ENCODE measurements around the gene CEP89. TPM values are rescaled to one million over a fixed set of nuclear protein-coding genes. Genes with fewer than 3 reads are reported as not detected.
"Not testable (repeated sequence)": the region's sequence is repeated elsewhere in the genome, so short reads cannot be mapped to it uniquely, and the experiment has no call there.

Gene CEP89
- total and polyA plus RNA-seq, 2 of the 4 experiments (the other 2 are of a cell fraction), result 7.2 to 17.4 TPM

DNA sequence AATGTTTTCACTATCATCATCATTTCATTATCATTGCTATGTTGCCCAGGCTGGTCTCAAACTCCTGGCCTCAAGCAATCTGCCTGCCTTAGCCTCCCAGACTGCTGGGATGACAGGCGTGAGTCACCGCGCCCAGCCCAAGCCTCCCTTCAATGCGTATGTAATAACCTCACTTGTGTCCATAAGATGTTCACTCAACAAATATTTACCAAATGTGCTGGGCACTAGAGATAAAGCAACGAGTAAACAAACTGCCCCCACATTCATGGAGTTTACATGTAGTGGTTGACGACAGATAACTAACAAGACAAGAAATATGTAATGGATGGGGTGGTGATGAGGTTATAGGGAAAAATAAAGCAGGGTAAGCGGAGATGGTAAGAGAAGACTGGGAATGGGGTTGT, 25.3 kb upstream of the CEP89 start:
- H3K27ac ChIP-seq (ENCODE audit: insufficient read depth, low read length); H3K4me1 ChIP-seq (ENCODE audit: control insufficient read depth, insufficient read depth, low read length); H2BK120ac ChIP-seq (ENCODE audit: low read depth, low read length); H2BK15ac ChIP-seq (ENCODE audit: low read depth, low read length); H2AFZ ChIP-seq (replicated peaks; ENCODE audit: low read length, poor library complexity); H4K5ac ChIP-seq (ENCODE audit: low read depth, low read length); H3K4ac ChIP-seq (ENCODE audit: low read depth, low read length); H4K91ac ChIP-seq (ENCODE audit: insufficient read depth, low read depth, low read length); H3K18ac ChIP-seq (ENCODE audit: low read depth, low read length); dilution Hi-C loops (cut with HindIII; ENCODE audit: low sequenced_read_pairs, unreplicated experiment); in situ Hi-C loops (cut with MboI; ENCODE audit: low sequenced_read_pairs); H3K4me3 ChIP-seq (ENCODE audit: insufficient read depth, low read depth, low read length); H2AK9ac ChIP-seq (replicated peaks; ENCODE audit: low read depth, low read length, poor library complexity); intact Hi-C loops (cut with micrococcal nuclease); H3K27me3 ChIP-seq (ENCODE audit: control insufficient read depth, insufficient read depth, low read length); H4K8ac ChIP-seq (ENCODE audit: low read depth in 2 of 2, low read length in 2 of 2); H3K14ac ChIP-seq (replicated peaks; ENCODE audit: low read depth, low read length); H3K9me1 ChIP-seq (ENCODE audit: insufficient read depth, low read length); H2AK5ac ChIP-seq (ENCODE audit: low read depth, low read length); BruUV-seq (replicated peaks); H3K23ac ChIP-seq (ENCODE audit: low read depth, low read length); H2BK20ac ChIP-seq (ENCODE audit: low read depth, low read length); H3K9me3 ChIP-seq (ENCODE audit: control insufficient read depth, insufficient read depth, low read length); H4K20me1 ChIP-seq (ENCODE audit: insufficient read depth, low read length); H3K36me3 ChIP-seq (ENCODE audit: control insufficient read depth, insufficient read depth, low read length); H3K56ac ChIP-seq (ENCODE audit: extremely low read depth, insufficient read depth, low read length); H2BK5ac ChIP-seq (ENCODE audit: low read depth, low read length, poor library complexity, severe bottlenecking); POLR2A ChIA-PET (ENCODE audit: unreplicated experiment); H3K9ac ChIP-seq (ENCODE audit: low read depth, low read length); H3K4me2 ChIP-seq (ENCODE audit: low read depth, low read length); H3K79me1 ChIP-seq (ENCODE audit: low read depth in 1 of 2, low read length in 2 of 2): not testable (repeated sequence)
- ATAC-seq (ENCODE audit: low read depth), result peak; percentile 75
- CTCF ChIA-PET, result interaction anchor here (1.4 kb wide), 1 partner anchor 21 kb away, joined by 4 read pairs; no protein-coding TSS in a partner anchor
- no CpG with 5 or more reads among the region's 7 CpGs for WGBS, 2 experiments (ENCODE audit: extremely low coverage in 2 of 2, insufficient read length in 1 of 2)
- DNase-seq, result peak; percentile 31

GRCh38 chr19:32995966-32996365, 24.2 kb upstream of the CEP89 start:
- H3K36me3 ChIP-seq (ENCODE audit: control insufficient read depth, insufficient read depth, low read length); intact Hi-C loops (cut with micrococcal nuclease); in situ Hi-C loops (cut with MboI; ENCODE audit: low sequenced_read_pairs); DNase-seq; H2BK120ac ChIP-seq (ENCODE audit: low read depth, low read length); H3K18ac ChIP-seq (ENCODE audit: low read depth, low read length); H3K4me2 ChIP-seq (ENCODE audit: low read depth, low read length); H3K56ac ChIP-seq (ENCODE audit: extremely low read depth, insufficient read depth, low read length); H2AK9ac ChIP-seq (replicated peaks; ENCODE audit: low read depth, low read length, poor library complexity); BruUV-seq (replicated peaks); H3K23ac ChIP-seq (ENCODE audit: low read depth, low read length); H3K9me3 ChIP-seq (ENCODE audit: control insufficient read depth, insufficient read depth, low read length); H3K79me1 ChIP-seq (ENCODE audit: low read depth in 1 of 2, low read length in 2 of 2); H2BK5ac ChIP-seq (ENCODE audit: low read depth, low read length, poor library complexity, severe bottlenecking); H3K9ac ChIP-seq (ENCODE audit: low read depth, low read length); H3K9me1 ChIP-seq (ENCODE audit: insufficient read depth, low read length); H4K20me1 ChIP-seq (ENCODE audit: insufficient read depth, low read length); H4K91ac ChIP-seq (ENCODE audit: insufficient read depth, low read depth, low read length); dilution Hi-C loops (cut with HindIII; ENCODE audit: low sequenced_read_pairs, unreplicated experiment); H2BK20ac ChIP-seq (ENCODE audit: low read depth, low read length); POLR2A ChIA-PET (ENCODE audit: unreplicated experiment); H4K8ac ChIP-seq (ENCODE audit: low read depth in 2 of 2, low read length in 2 of 2); H3K4me3 ChIP-seq (ENCODE audit: insufficient read depth, low read depth, low read length); CTCF ChIA-PET; ATAC-seq (ENCODE audit: low read depth); H3K4ac ChIP-seq (ENCODE audit: low read depth, low read length); H4K5ac ChIP-seq (ENCODE audit: low read depth, low read length); H2BK15ac ChIP-seq (ENCODE audit: low read depth, low read length); H3K4me1 ChIP-seq (ENCODE audit: control insufficient read depth, insufficient read depth, low read length); H3K14ac ChIP-seq (replicated peaks; ENCODE audit: low read depth, low read length); H2AK5ac ChIP-seq (ENCODE audit: low read depth, low read length); H3K27me3 ChIP-seq (ENCODE audit: control insufficient read depth, insufficient read depth, low read length); H3K27ac ChIP-seq (ENCODE audit: insufficient read depth, low read length); H2AFZ ChIP-seq (replicated peaks; ENCODE audit: low read length, poor library complexity): not testable (repeated sequence)
- WGBS, 2 experiments (ENCODE audit: extremely low coverage in 2 of 2, insufficient read length in 1 of 2), result no CpG with 5 or more reads among the region's 17 CpGs

Data from IMR-90 (cell line).